MCF 10A (cell line): ENCODE measurements around the gene PIGC. TPM values are rescaled to one million over a fixed set of nuclear protein-coding genes. Genes with fewer than 3 reads are reported as not detected.
A peak's percentile ranks its signal among the peaks of the same experiment; 100 is the strongest.

ENCODE experiments used
- BruUV-seq: library from RNA; stranded (reverse); fragments of 400-500 nt; replicated peaks from 2 replicates; lab custom pipeline; 2021; lab: Mats Ljungman, UMichigan
- CTCF ChIA-PET: fragments of 300-600 bp; sonication (Branson Sonifier 250); formaldehyde crosslinking; extraction: SDS; loops from one replicate; lab custom pipeline; 2021; ENCODE audit warnings: antibody characterized with exemption, inconsistent platforms; lab: Yijun Ruan, JAX
- POLR2A ChIA-PET: fragments of 300-600, 350-650 bp; sonication (Branson Sonifier 250); formaldehyde crosslinking; extraction: SDS; loops from one replicate; lab custom pipeline; 2020; ENCODE audit warnings: antibody characterized with exemption, inconsistent platforms; lab: Yijun Ruan, JAX
- DNase-seq: peaks from one replicate; pipeline ENCODE4 v3.0.0-alpha.2; 2018; ENCODE audit not compliant: unreplicated experiment
- H3K27ac Mint-ChIP-seq: one replicate; pipeline ENCODE4 v1.8.0; 2022; ENCODE audit warnings: mild to moderate bottlenecking, low read depth, mixed read lengths; ENCODE audit not compliant: unreplicated experiment
- H3K27me3 Mint-ChIP-seq: one replicate; pipeline ENCODE4 v1.8.0; 2022; ENCODE audit warnings: mixed read lengths; ENCODE audit not compliant: insufficient read depth, unreplicated experiment
- H3K36me3 Mint-ChIP-seq: one replicate; pipeline ENCODE4 v1.8.0; 2022; ENCODE audit warnings: mild to moderate bottlenecking, moderate library complexity, mixed read lengths; ENCODE audit not compliant: insufficient read depth, unreplicated experiment
- H3K4me1 Mint-ChIP-seq: one replicate; pipeline ENCODE4 v1.8.0; 2022; ENCODE audit warnings: mixed read lengths; ENCODE audit not compliant: insufficient read depth, unreplicated experiment
- H3K4me3 Mint-ChIP-seq: one replicate; pipeline ENCODE4 v1.8.0; 2022; ENCODE audit warnings: mild to moderate bottlenecking, moderate library complexity, mixed read lengths; ENCODE audit not compliant: unreplicated experiment
- H3K9me3 Mint-ChIP-seq: one replicate; pipeline ENCODE4 v1.8.0; 2022; ENCODE audit warnings: mixed read lengths; ENCODE audit not compliant: unreplicated experiment
- CTCF ChIP-seq: fragments of 200-600 bp; IDR thresholded peaks from one replicate; pipeline ENCODE4 v1.8.0; 2022; ENCODE audit warnings: antibody characterized with exemption, mild to moderate bottlenecking; ENCODE audit not compliant: unreplicated experiment
- intact Hi-C: fragments of 100-400 bp; cut with micrococcal nuclease; formaldehyde crosslinking; loops from 2 replicates; pipeline ENCODE4 v1.14.1; 2022
- total RNA-seq: library from RNA; stranded (reverse); gene quantifications from 2 replicates; pipeline ENCODE4 v1.2.3, GENCODE V29; 2022

The PIGC gene
- total RNA-seq, 1 experiment from 2014 or later, result 20.2 TPM

- H3K27ac Mint-ChIP-seq, result no peak overlapping the region
- H3K4me1 Mint-ChIP-seq, result peaks cover 5% of the 10 kb centered on the region
- CTCF ChIA-PET, result interaction anchor here (0.6 to 13.0 kb wide), 18 partner anchors 10 to 631 kb away, joined by 3 to 183 read pairs (median 4); partner anchors contain the start of gene PIGC
- no TSS peak for BruUV-seq
- intact Hi-C loops, result no loop called here
- no peak overlapping the region for H3K4me3 Mint-ChIP-seq
- H3K27me3 Mint-ChIP-seq, result no peaks in the 10 kb centered on the region
- no peak for TF ChIP-seq CTCF
- H3K9me3 Mint-ChIP-seq, result peaks cover 7% of the 10 kb centered on the region
- POLR2A ChIA-PET, result interaction anchor here (0.9 to 1.3 kb wide), 3 partner anchors 8 to 101 kb away, joined by 3 to 5 read pairs (median 3); partner anchors contain the start of gene SUCO
- peak; percentile 79 for DNase-seq
- peaks cover 7% of the 10 kb centered on the region for H3K36me3 Mint-ChIP-seq
Observed at GRCh38 chr1:172431721-172432192, 12.1 kb downstream of the PIGC start.

- peaks cover 5% of the 10 kb centered on the region for H3K4me1 Mint-ChIP-seq
- no peak overlapping the region for H3K4me3 Mint-ChIP-seq
- CTCF ChIA-PET, result interaction anchor here (0.6 to 13.0 kb wide), 15 partner anchors 11 to 445 kb away, joined by 3 to 183 read pairs (median 6); partner anchors contain the start of gene PIGC
- BruUV-seq, result no TSS peak
- intact Hi-C loops, result no loop called here
- DNase-seq, result no peak
- POLR2A ChIA-PET, result interaction anchor here (1.0 to 1.3 kb wide), 3 partner anchors 10 to 429 kb away, joined by 3 to 6 read pairs (median 5); partner anchors contain the start of gene SUCO
- no peak for TF ChIP-seq CTCF
- no peak overlapping the region for H3K27ac Mint-ChIP-seq
- H3K36me3 Mint-ChIP-seq, result peaks cover 7% of the 10 kb centered on the region
- H3K27me3 Mint-ChIP-seq, result no peaks in the 10 kb centered on the region
- H3K9me3 Mint-ChIP-seq, result peaks cover 7% of the 10 kb centered on the region
Observed at GRCh38 chr1:172431204-172431603, 12.7 kb downstream of the PIGC start.

GRCh38 chr1:172430128-172430454, 13.8 kb downstream of the PIGC start:
- Mint-ChIP-seq H3K36me3 (peaks cover 7% of the 10 kb centered on the region), H3K9me3 (peaks cover 7% of the 10 kb centered on the region), H3K27ac (no peak overlapping the region), H3K4me3 (no peak overlapping the region), H3K27me3 (no peaks in the 10 kb centered on the region), H3K4me1 (peaks cover 5% of the 10 kb centered on the region)
- CTCF ChIA-PET, result interaction anchor here (0.6 to 13.0 kb wide), 61 partner anchors 9 to 687 kb away, joined by 3 to 183 read pairs (median 4); partner anchors contain the start of genes C1orf105 and PIGC
- no peak for DNase-seq
- no peak for TF ChIP-seq CTCF
- POLR2A ChIA-PET, result interaction anchor here (0.7 to 2.6 kb wide), 3 partner anchors 102 to 428 kb away, joined by 3 to 6 read pairs (median 5); partner anchors contain the start of gene SUCO
- no TSS peak for BruUV-seq
- intact Hi-C loops, result no loop called here

GRCh38 chr1:172429331-172430127, 14.3 kb downstream of the PIGC start:
- peaks cover 7% of the 10 kb centered on the region for H3K9me3 Mint-ChIP-seq
- peak; percentile 83 for DNase-seq
- BruUV-seq, result no TSS peak
- ChIA-PET POLR2A (interaction anchor here (0.7 to 2.6 kb wide), 4 partner anchors 103 to 427 kb away, joined by 3 to 6 read pairs (median 4); partner anchors contain the start of gene SUCO), CTCF (interaction anchor here (0.6 to 13.0 kb wide), 67 partner anchors 9 to 686 kb away, joined by 3 to 183 read pairs (median 4); partner anchors contain the start of genes C1orf105 and PIGC)
- H3K4me1 Mint-ChIP-seq, result peaks cover 5% of the 10 kb centered on the region
- peak; percentile 78 for TF ChIP-seq CTCF
- H3K36me3 Mint-ChIP-seq, result peaks cover 7% of the 10 kb centered on the region
- H3K4me3 Mint-ChIP-seq, result no peak overlapping the region
- no peak overlapping the region for H3K27ac Mint-ChIP-seq
- intact Hi-C loops, result loop anchor here (1.0 to 5.0 kb wide), 5 partner anchors 30 to 627 kb away; no protein-coding TSS in a partner anchor
- H3K27me3 Mint-ChIP-seq, result no peaks in the 10 kb centered on the region
